HG03520 (cell line): Measurements from ENCODE around the gene PAEP.

Experiments used
- ATAC-seq: cut with Tn5 transposase; IDR thresholded peaks from one replicate; pipeline ENCODE4 v1.9.1; 2021; ENCODE audit warnings: mild to moderate bottlenecking, moderate library complexity; ENCODE audit not compliant: unreplicated experiment

The PAEP gene

DNA sequence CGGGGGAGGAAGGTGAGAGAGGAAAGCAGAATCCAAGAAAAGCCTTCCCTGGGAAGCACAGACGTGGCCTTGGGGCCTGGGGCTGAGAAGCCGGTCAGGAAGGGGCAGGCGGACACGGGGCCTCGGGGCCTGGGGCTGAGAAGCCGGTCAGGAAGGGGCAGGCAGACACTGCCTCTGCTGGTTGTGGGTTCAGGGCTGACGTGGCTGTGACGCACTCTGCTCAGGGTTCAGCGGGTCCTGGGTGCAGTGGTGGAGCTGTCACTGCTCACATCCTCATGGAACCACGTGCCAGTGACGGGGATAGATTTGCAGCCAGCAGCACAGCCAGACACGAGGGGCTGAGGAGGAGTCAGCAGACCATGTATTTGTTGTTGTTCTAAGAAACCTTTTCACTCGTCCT is 12.8 kb downstream of the PAEP start:
- no peak for ATAC-seq

GRCh38 chr9:135574943-135575342 is 13.4 kb downstream of the PAEP start:
- no peak for ATAC-seq

GRCh38 chr9:135575995-135576631 is 14.6 kb downstream of the PAEP start:
- ATAC-seq = no peak

GRCh38 chr9:135577256-135577655 is 15.7 kb downstream of the PAEP start:
- no peak for ATAC-seq

- no peak for ATAC-seq
These were observed 17.8 kb downstream of the PAEP start for GRCh38 chr9:135579356-135579755.

DNA sequence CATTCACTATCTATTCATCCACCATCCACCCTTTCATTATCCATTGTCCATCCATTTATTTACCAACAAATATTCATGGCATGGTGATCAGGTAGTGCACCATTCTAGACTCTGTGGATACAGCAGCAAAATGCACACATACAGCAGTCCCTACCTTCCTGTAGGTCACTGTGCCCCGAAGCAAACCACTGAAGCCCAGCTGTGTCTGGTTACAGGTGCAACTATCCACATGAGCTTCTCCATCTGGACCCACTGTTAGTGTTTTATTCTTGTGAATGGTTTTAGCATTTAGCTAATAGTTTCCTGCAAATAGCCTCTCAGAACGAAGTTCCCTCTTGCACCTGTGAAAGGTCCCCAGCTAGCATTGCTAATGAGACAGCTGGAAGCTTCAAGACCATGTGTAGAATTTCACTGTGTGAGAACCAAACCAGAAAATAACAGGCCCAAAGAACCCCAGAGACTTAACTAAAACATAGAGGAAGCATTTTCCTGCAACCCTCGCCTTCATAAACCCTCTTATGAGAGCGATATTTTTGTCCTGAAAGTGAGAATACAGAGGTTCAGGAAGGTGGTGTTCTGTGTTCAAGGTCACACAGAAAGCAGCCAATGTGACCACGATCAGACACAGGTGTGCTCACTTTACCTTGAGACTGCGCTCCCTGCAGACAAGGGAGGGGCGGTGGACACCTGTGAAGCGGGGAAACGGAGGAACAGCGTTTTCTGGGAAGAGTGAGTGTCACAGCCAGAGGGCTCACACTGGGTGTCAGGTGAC is 18.5 kb downstream of the PAEP start:
- no peak for ATAC-seq

GRCh38 chr9:135580664-135581380 is 19.3 kb downstream of the PAEP start:
- ATAC-seq = no peak

DNA sequence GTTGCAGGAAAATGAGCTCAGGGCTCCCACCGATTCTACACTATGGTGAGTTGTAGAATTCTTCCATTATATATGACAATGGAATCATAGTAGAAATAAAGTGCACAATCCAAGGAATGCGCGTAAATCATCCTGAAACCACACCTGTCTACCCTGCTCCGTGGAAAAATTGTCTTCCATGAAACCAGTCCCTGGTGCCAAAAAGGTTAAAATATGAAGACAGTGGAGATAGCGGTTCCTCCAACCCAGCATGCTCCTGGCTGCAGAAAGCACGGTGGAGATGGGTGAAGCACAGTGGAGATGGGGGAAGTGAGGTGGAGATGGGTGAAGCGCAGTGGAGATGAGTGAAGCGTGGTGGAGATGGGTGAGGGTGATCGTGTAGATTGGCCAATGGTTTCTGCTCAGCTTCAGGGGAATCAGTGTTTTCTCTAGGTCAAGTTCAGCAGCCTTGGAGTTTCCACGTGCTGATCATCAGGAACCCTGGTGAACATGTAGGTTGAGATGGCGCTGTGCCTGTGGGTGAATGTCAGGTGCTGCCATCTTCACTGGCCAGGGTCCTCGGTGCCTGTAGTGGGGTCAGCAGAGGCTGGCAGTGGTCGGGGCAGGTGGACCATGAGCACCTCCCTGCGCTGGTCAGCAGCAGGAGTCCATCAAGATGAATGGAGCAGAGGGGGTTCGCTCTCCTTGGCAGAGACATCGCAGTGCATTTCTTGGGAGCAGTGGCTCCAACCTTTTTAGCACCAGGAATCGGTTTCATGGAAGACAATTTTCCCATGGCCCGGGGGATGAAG is 20.3 kb downstream of the PAEP start:
- ATAC-seq = no peak

DNA sequence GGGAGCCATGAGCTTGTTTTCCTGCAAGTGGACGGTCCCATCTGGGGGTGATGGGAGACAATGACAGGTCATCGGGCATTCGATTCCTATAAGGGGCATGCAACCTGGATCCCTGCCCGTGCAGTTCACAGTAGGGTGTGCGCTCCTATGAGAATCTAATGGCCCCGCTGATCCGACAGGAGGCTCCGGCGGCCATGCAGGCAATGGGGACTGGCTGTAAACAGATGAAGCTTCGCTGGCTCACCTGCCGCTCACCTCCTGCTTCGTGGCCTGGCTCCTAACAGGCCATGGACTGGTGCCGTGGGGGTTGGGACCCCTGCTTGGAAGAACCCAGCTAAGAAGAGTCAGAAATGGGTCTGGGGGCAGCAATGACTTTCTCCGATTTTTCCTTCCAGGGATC is 21.0 kb downstream of the PAEP start:
- no peak for ATAC-seq

DNA sequence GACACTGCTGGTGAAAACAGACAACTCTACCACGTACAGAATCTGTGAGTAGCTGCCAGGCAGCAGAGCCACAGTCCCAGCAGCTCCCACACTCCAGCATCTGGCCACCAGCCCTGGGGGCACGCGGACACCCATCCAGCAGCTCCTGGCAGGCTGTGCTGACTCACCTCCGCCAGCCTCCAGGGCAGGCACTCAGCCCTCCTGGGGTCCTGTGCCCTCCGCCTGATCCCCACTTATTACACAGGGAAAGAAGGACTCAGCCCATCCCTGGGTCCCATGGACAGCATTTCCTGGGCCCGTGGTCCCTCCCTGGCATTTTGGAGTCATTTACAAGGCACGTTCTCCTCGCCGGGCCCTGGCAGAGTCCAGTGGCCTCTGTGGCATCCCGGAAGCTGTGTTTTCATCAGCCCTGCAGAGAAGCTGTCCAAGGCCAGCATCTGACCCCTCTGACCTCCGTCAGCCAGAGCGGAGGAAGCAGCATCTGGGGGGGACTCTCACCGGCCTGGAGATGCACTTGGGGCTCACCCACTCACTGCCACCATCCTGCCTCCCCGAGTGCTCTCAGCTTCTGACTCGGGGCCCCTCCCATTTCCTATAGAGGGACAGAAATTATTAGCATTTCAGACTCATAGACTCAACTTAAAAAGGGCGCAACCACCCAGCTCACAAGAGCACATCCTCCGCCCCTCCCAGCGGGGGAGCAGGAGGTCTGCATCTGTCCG is 21.6 kb downstream of the PAEP start:
- no peak for ATAC-seq

DNA sequence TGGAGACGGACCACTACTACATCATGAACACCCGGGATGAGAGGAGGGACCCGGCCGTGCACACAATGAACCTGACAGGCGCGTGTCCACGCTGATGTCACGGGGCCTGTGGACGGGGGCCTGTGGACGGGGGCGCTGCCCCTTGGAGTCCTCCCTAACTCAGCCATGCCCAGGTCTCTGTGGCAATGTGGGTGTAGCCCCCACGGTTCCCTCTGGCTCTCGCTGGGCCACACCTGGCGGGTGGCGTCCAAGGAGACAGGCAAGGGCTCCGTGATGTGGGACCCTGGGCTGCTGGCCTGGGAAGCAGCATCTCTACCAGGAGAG is 22.1 kb downstream of the PAEP start:
- ATAC-seq = no peak

- ATAC-seq = no peak
These were observed 22.8 kb downstream of the PAEP start for GRCh38 chr9:135584371-135584770.

DNA sequence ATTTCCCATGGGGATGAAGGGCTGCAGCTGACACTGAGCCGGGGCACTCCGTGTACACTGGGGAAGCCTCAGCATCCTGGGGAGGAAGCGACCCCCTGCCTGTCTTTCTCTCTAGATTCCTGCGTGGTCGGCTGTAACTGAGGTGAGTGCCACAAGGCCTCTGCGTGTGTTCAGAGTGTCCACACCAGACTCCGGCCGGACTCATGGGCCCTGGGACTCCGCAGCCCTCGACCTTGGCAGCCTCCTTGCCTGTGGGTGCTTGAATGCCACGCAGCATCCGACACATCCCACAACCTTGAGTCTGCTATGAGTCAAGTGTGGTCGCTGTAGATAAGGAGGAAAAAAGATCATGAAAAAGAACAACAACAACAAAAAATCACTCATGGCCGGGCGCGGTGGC is 23.4 kb downstream of the PAEP start:
- ATAC-seq = no peak

GRCh38 chr9:135586601-135587109 is 25.1 kb downstream of the PAEP start:
- ATAC-seq = no peak

- ATAC-seq = no peak
These were observed 26.1 kb downstream of the PAEP start for GRCh38 chr9:135587658-135588057.

DNA sequence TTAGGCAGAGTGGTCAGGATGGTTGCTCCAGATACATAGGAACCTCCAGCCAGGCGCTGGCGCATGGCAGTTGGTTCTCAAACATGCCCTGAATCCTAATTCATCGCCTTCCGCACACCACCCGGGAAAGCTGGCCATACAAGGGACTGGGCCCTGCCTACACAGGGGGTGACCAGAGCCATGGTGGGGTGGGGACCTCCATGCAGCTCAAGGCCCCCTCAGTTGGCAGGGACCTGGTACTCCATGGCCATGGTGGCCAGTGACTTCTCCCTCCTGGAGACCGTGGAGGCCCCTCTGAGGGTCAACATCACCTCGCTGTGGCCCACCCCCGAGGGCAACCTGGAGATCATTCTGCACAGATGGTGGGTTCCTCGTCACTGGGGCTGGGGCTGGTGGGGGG is 26.8 kb downstream of the PAEP start:
- ATAC-seq = no peak

DNA sequence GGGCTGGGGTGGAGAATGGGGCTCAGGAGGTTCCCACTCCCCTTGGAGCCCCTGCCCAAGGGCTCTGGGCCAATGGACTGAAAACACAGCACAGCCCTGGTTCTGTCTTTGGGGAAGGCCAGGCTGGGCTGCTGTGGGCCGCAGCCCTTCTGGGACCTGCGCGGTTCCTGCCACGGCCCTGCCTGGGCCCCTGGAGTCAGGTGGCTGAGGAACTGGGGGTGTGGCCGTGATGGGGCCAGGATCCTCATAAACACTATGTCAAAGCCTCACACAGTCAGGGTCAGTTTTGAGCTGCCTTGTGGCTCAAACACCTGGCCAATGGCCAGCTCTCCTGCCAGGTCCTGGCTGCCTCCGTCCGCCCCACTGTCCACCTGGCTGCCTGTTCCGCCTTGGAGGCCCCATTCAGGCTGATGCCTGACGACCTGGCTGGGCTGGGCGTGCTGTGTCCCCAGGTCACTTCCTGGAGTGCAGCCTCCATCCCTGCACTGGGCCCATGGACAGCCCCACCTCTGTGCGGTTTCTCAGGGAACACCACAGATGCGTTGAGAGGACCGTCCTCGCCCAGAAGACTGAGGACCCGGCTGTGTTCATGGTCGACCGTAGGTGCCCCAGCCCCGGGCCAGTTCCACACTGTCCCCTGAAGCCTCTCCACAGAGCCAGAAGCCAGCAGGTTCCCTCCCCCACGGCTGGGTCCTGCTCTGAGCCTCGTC is 27.5 kb downstream of the PAEP start:
- no peak for ATAC-seq

- no peak for ATAC-seq
These were observed 28.3 kb downstream of the PAEP start for GRCh38 chr9:135589596-135590485.
